CD8-positive, alpha-beta memory T cell (primary cell): ENCODE results near the gene ALDH1A3. TPM values are rescaled to one million over a fixed set of nuclear protein-coding genes. Genes with fewer than 3 reads are reported as not detected.

Experiments
- CTCF ChIA-PET: fragments of 350-600 bp; sonication (Branson Sonifier 250); formaldehyde crosslinking; loops from one replicate; lab custom pipeline; 2021; ENCODE audit warnings: antibody characterized with exemption; lab: Charles Lee
- POLR2A ChIA-PET: fragments of 350-600 bp; sonication (Branson Sonifier 250); formaldehyde crosslinking; loops from one replicate; lab custom pipeline; 2021; ENCODE audit warnings: antibody characterized with exemption; lab: Charles Lee
- DNase-seq, 5 donors: peaks; one replicate each; pipeline versions ENCODE4 v3.0.0 to v3.0.0-alpha.2; 2020 to 2022; ENCODE audit warnings: mixed read lengths in 1 of 5
- H3K27ac ChIP-seq: one replicate; pipeline ENCODE4 v1.7.0; 2013; ENCODE audit warnings: low read depth, mild to moderate bottlenecking, low read length, moderate library complexity
- H3K27me3 ChIP-seq: 2 replicates; pipeline ENCODE4 v1.7.0; 2013; ENCODE audit warnings: low read length, mild to moderate bottlenecking; ENCODE audit not compliant: insufficient read depth, poor library complexity, severe bottlenecking
- H3K36me3 ChIP-seq: 2 replicates; pipeline ENCODE4 v1.7.0; 2013; ENCODE audit warnings: mild to moderate bottlenecking, low read length, moderate library complexity; ENCODE audit not compliant: insufficient read depth
- H3K4me1 ChIP-seq: 2 replicates; pipeline ENCODE4 v1.7.0; 2013; ENCODE audit warnings: mild to moderate bottlenecking, low read length, moderate library complexity; ENCODE audit not compliant: insufficient read depth
- H3K4me3 ChIP-seq: 2 replicates; pipeline ENCODE4 v1.7.0; 2013; ENCODE audit warnings: mild to moderate bottlenecking, low read length
- H3K9me3 ChIP-seq: 2 replicates; pipeline ENCODE4 v1.7.0; 2013; ENCODE audit warnings: mild to moderate bottlenecking, low read length
- H3K27ac Mint-ChIP-seq, 8 donors: one replicate each; pipeline ENCODE4 v1.8.0; 2020 to 2021; ENCODE audit warnings: mixed read lengths in 8 of 8, mild to moderate bottlenecking in 6 of 8, inconsistent platforms in 3 of 8, moderate library complexity in 3 of 8
- H3K27me3 Mint-ChIP-seq, 2 donors: one replicate each; pipeline ENCODE4 v1.8.0; 2020 to 2021; ENCODE audit warnings: mixed read lengths in 2 of 2, mild to moderate bottlenecking in 1 of 2, moderate library complexity in 1 of 2
- H3K36me3 Mint-ChIP-seq, 3 donors: one replicate each; pipeline ENCODE4 v1.8.0; 2020 to 2021; ENCODE audit warnings: mixed read lengths in 3 of 3, inconsistent platforms in 1 of 3, mild to moderate bottlenecking in 1 of 3
- H3K4me1 Mint-ChIP-seq, 3 donors: one replicate each; pipeline ENCODE4 v1.8.0; 2020 to 2021; ENCODE audit warnings: mixed read lengths in 3 of 3, inconsistent platforms in 1 of 3, mild to moderate bottlenecking in 1 of 3
- H3K4me3 Mint-ChIP-seq, 7 donors: one replicate each; pipeline ENCODE4 v1.8.0; 2020 to 2021; ENCODE audit warnings: mixed read lengths in 7 of 7, mild to moderate bottlenecking in 6 of 7, moderate library complexity in 4 of 7, inconsistent platforms in 2 of 7
- H3K9me3 Mint-ChIP-seq, 5 donors: one replicate each; pipeline ENCODE4 v1.8.0; 2020 to 2022; ENCODE audit warnings: mixed read lengths in 5 of 5, mild to moderate bottlenecking in 3 of 5, moderate library complexity in 2 of 5, inconsistent platforms in 1 of 5
- polyA plus RNA-seq: library from polyadenylated mRNA; unstranded; fragments of 300-500 nt; fragmentation: Illumina TruSeq; gene quantifications from one replicate; pipeline ENCODE4 v1.2.3, GENCODE V29; 2021
- total RNA-seq, 2 experiments: library from RNA; stranded (reverse); gene quantifications; one replicate each; pipeline ENCODE4 v1.2.3, GENCODE V29; 2021

ALDH1A3 gene
- total and polyA plus RNA-seq, 3 experiments from 2014 or later = not detected

GRCh38 chr15:100942656-100943425 is 63.2 kb downstream of the ALDH1A3 start:
- Histone ChIP-seq H3K4me3 (no peak overlapping the region), H3K36me3 (no peaks in the 10 kb centered on the region), H3K27ac (no peak overlapping the region), H3K4me1 (no peaks in the 10 kb centered on the region), H3K9me3 (no peaks in the 10 kb centered on the region), H3K27me3 (peaks cover 1% of the 10 kb centered on the region)
- Mint-ChIP-seq H3K4me3 (no peak overlapping the region), H3K4me1 (no peaks in the 10 kb centered on the region), H3K27me3 (peaks cover 9 to 18% of the 10 kb centered on the region in 2 donors), H3K9me3 (no peaks in the 10 kb centered on the region), H3K27ac (no peak overlapping the region), H3K36me3 (no peaks in the 10 kb centered on the region)
- no peak for DNase-seq
- ChIA-PET CTCF (no interaction called here), POLR2A (no interaction called here)

- DNase-seq = no peak
- no peaks in the 10 kb centered on the region for H3K4me1 ChIP-seq
- H3K4me1 Mint-ChIP-seq = no peaks in the 10 kb centered on the region
- H3K4me3 Mint-ChIP-seq = no peak overlapping the region
- H3K4me3 ChIP-seq = no peak overlapping the region
- H3K9me3 ChIP-seq = no peaks in the 10 kb centered on the region
- ChIA-PET POLR2A (no interaction called here), CTCF (no interaction called here)
- peaks cover 6% of the 10 kb centered on the region for H3K27me3 ChIP-seq
- no peaks in the 10 kb centered on the region for H3K36me3 Mint-ChIP-seq
- no peaks in the 10 kb centered on the region for H3K9me3 Mint-ChIP-seq
- no peaks in the 10 kb centered on the region for H3K36me3 ChIP-seq
- peaks cover 9 to 30% of the 10 kb centered on the region in 2 donors for H3K27me3 Mint-ChIP-seq
- H3K27ac Mint-ChIP-seq = no peak overlapping the region
- no peak overlapping the region for H3K27ac ChIP-seq
These were observed 64.7 kb downstream of the ALDH1A3 start for GRCh38 chr15:100944244-100944895.

- peaks cover 6% of the 10 kb centered on the region for H3K27me3 ChIP-seq
- no peaks in the 10 kb centered on the region for H3K9me3 ChIP-seq
- no peak overlapping the region for H3K27ac ChIP-seq
- H3K4me3 ChIP-seq = no peak overlapping the region
- H3K4me1 ChIP-seq = no peaks in the 10 kb centered on the region
- Mint-ChIP-seq H3K4me1 (no peaks in the 10 kb centered on the region), H3K4me3 (no peak overlapping the region), H3K27me3 (peaks cover 9 to 35% of the 10 kb centered on the region in 2 donors), H3K9me3 (no peaks in the 10 kb centered on the region), H3K27ac (no peak overlapping the region), H3K36me3 (no peaks in the 10 kb centered on the region)
- no peak for DNase-seq
- H3K36me3 ChIP-seq = no peaks in the 10 kb centered on the region
- ChIA-PET POLR2A (no interaction called here), CTCF (no interaction called here)
These were observed 65.4 kb downstream of the ALDH1A3 start for GRCh38 chr15:100944986-100945385.

- H3K36me3 ChIP-seq = no peaks in the 10 kb centered on the region
- no peak overlapping the region for H3K27ac Mint-ChIP-seq
- H3K9me3 Mint-ChIP-seq = no peaks in the 10 kb centered on the region
- no peak for DNase-seq
- H3K9me3 ChIP-seq = no peaks in the 10 kb centered on the region
- no peak overlapping the region for H3K4me3 Mint-ChIP-seq
- H3K4me1 Mint-ChIP-seq = no peaks in the 10 kb centered on the region
- H3K4me1 ChIP-seq = no peaks in the 10 kb centered on the region
- H3K36me3 Mint-ChIP-seq = peaks cover 0 to 2% (median 0%) of the 10 kb centered on the region in 3 donors
- H3K27me3 ChIP-seq = peaks cover 6% of the 10 kb centered on the region
- H3K4me3 ChIP-seq = no peak overlapping the region
- ChIA-PET CTCF (no interaction called here), POLR2A (no interaction called here)
- no peak overlapping the region for H3K27ac ChIP-seq
- H3K27me3 Mint-ChIP-seq = peaks cover 7 to 33% of the 10 kb centered on the region in 2 donors
These were observed 68.3 kb downstream of the ALDH1A3 start for GRCh38 chr15:100947760-100948429.

- POLR2A ChIA-PET = no interaction called here
- Histone ChIP-seq H3K9me3 (no peaks in the 10 kb centered on the region), H3K36me3 (no peaks in the 10 kb centered on the region), H3K4me3 (no peak overlapping the region), H3K4me1 (no peaks in the 10 kb centered on the region), H3K27me3 (peaks cover 6% of the 10 kb centered on the region), H3K27ac (no peak overlapping the region)
- no peaks in the 10 kb centered on the region for H3K9me3 Mint-ChIP-seq
- peaks cover 7 to 32% of the 10 kb centered on the region in 2 donors for H3K27me3 Mint-ChIP-seq
- no peak overlapping the region for H3K27ac Mint-ChIP-seq
- H3K4me1 Mint-ChIP-seq = no peaks in the 10 kb centered on the region
- no peak for DNase-seq
- H3K4me3 Mint-ChIP-seq = no peak overlapping the region
- CTCF ChIA-PET = no interaction called here
- peaks cover 0 to 2% (median 0%) of the 10 kb centered on the region in 3 donors for H3K36me3 Mint-ChIP-seq
These were observed 68.8 kb downstream of the ALDH1A3 start for GRCh38 chr15:100948430-100948762.

- Mint-ChIP-seq H3K27me3 (peaks cover 7 to 38% of the 10 kb centered on the region in 2 donors), H3K9me3 (no peaks in the 10 kb centered on the region), H3K4me1 (no peaks in the 10 kb centered on the region), H3K36me3 (peaks cover 0 to 2% (median 0%) of the 10 kb centered on the region in 3 donors), H3K4me3 (no peak overlapping the region), H3K27ac (no peak overlapping the region)
- Histone ChIP-seq H3K36me3 (no peaks in the 10 kb centered on the region), H3K4me3 (no peak overlapping the region), H3K27me3 (peaks cover 6% of the 10 kb centered on the region), H3K9me3 (no peaks in the 10 kb centered on the region), H3K27ac (no peak overlapping the region), H3K4me1 (no peaks in the 10 kb centered on the region)
- DNase-seq = no peak
- CTCF ChIA-PET = no interaction called here
- POLR2A ChIA-PET = no interaction called here
These were observed 70.1 kb downstream of the ALDH1A3 start for GRCh38 chr15:100949691-100950090.

- H3K27ac Mint-ChIP-seq = no peak overlapping the region
- peaks cover 0 to 3% (median 0%) of the 10 kb centered on the region in 3 donors for H3K4me1 Mint-ChIP-seq
- no peak for DNase-seq
- H3K27me3 Mint-ChIP-seq = peaks cover 0 to 32% of the 10 kb centered on the region in 2 donors
- CTCF ChIA-PET = interaction anchor here (1.5 kb wide), 1 partner anchor 34 kb away, joined by 3 read pairs; no protein-coding TSS in a partner anchor
- Histone ChIP-seq H3K27ac (no peak overlapping the region), H3K9me3 (no peaks in the 10 kb centered on the region), H3K4me3 (no peak overlapping the region), H3K36me3 (no peaks in the 10 kb centered on the region), H3K4me1 (no peaks in the 10 kb centered on the region), H3K27me3 (peaks cover 6% of the 10 kb centered on the region)
- H3K9me3 Mint-ChIP-seq = no peaks in the 10 kb centered on the region
- peaks cover 0 to 2% (median 0%) of the 10 kb centered on the region in 3 donors for H3K36me3 Mint-ChIP-seq
- no peak overlapping the region for H3K4me3 Mint-ChIP-seq
- POLR2A ChIA-PET = no interaction called here
These were observed 72.3 kb downstream of the ALDH1A3 start for GRCh38 chr15:100951965-100952364.

GRCh38 chr15:100952566-100952965 is 72.9 kb downstream of the ALDH1A3 start:
- CTCF ChIA-PET = interaction anchor here (1.5 kb wide), 1 partner anchor 35 kb away, joined by 3 read pairs; no protein-coding TSS in a partner anchor
- no peak overlapping the region for H3K27ac Mint-ChIP-seq
- H3K9me3 Mint-ChIP-seq = no peaks in the 10 kb centered on the region
- peaks cover 0 to 3% (median 0%) of the 10 kb centered on the region in 3 donors for H3K4me1 Mint-ChIP-seq
- Histone ChIP-seq H3K4me3 (no peak overlapping the region), H3K4me1 (no peaks in the 10 kb centered on the region), H3K27ac (no peak overlapping the region), H3K9me3 (no peaks in the 10 kb centered on the region), H3K36me3 (no peaks in the 10 kb centered on the region), H3K27me3 (peaks cover 6% of the 10 kb centered on the region)
- no peak overlapping the region for H3K4me3 Mint-ChIP-seq
- POLR2A ChIA-PET = no interaction called here
- peaks cover 0 to 30% of the 10 kb centered on the region in 2 donors for H3K27me3 Mint-ChIP-seq
- no peak for DNase-seq
- peaks cover 0 to 2% (median 0%) of the 10 kb centered on the region in 3 donors for H3K36me3 Mint-ChIP-seq
